Muscle layer of duodenum (tissue), 2 donors: ENCODE results near the gene UBE2L3.
"Not testable (repeated sequence)": the region's sequence is repeated elsewhere in the genome, so short reads cannot be mapped to it uniquely, and the experiment has no call there.

Experiments used
- H3K27ac ChIP-seq: one replicate; pipeline ENCODE4 v1.7.0; 2013; ENCODE audit warnings: mild to moderate bottlenecking, low read length
- H3K27me3 ChIP-seq: one replicate; pipeline ENCODE4 v1.7.0; 2013; ENCODE audit warnings: low read depth, mild to moderate bottlenecking, control low read depth, low read length
- H3K36me3 ChIP-seq, 2 donors: one replicate each; pipeline ENCODE4 v1.7.0; 2013; ENCODE audit warnings: low read length in 2 of 2, control low read depth in 1 of 2, mild to moderate bottlenecking in 1 of 2; ENCODE audit not compliant: insufficient read depth in 2 of 2, control insufficient read depth in 1 of 2
- H3K4me1 ChIP-seq, 2 donors: one replicate each; pipeline ENCODE4 v1.7.0; 2013; ENCODE audit warnings: low read length in 2 of 2, mild to moderate bottlenecking in 2 of 2, control low read depth in 1 of 2, moderate library complexity in 1 of 2; ENCODE audit not compliant: insufficient read depth in 2 of 2, control insufficient read depth in 1 of 2
- H3K4me3 ChIP-seq, 2 donors: one replicate each; pipeline ENCODE4 v1.7.0; 2013; ENCODE audit warnings: low read length in 2 of 2, low read depth in 1 of 2, mild to moderate bottlenecking in 1 of 2
- H3K9me3 ChIP-seq, 2 donors: one replicate each; pipeline ENCODE4 v1.7.0; 2013; ENCODE audit warnings: low read length in 2 of 2, control low read depth in 1 of 2, mild to moderate bottlenecking in 1 of 2; ENCODE audit not compliant: control insufficient read depth in 1 of 2
- donor health status: healthy.

UBE2L3 gene

GRCh38 chr22:21579474-21579851 is 11.9 kb downstream of the UBE2L3 start:
- H3K9me3 ChIP-seq: no peaks in the 10 kb centered on the region
- H3K4me3 ChIP-seq: no peak overlapping the region
- no peaks in the 10 kb centered on the region for H3K27me3 ChIP-seq
- peaks cover 3 to 4% of the 10 kb centered on the region in 2 donors for H3K36me3 ChIP-seq
- no peak overlapping the region for H3K27ac ChIP-seq
- peaks cover 18 to 28% of the 10 kb centered on the region in 2 donors for H3K4me1 ChIP-seq

GRCh38 chr22:21580623-21581007 is 13.1 kb downstream of the UBE2L3 start:
- H3K9me3 ChIP-seq, H3K27me3 ChIP-seq, H3K27ac ChIP-seq, H3K4me3 ChIP-seq, H3K36me3 ChIP-seq: not testable (repeated sequence)
- peaks cover 18 to 27% of the 10 kb centered on the region in 2 donors for H3K4me1 ChIP-seq

- not testable (repeated sequence) for H3K27ac ChIP-seq, H3K4me3 ChIP-seq, H3K36me3 ChIP-seq, H3K27me3 ChIP-seq, H3K9me3 ChIP-seq
- peaks cover 18 to 27% of the 10 kb centered on the region in 2 donors for H3K4me1 ChIP-seq
These were observed 13.6 kb downstream of the UBE2L3 start for GRCh38 chr22:21581009-21581713.

GRCh38 chr22:21582801-21583740 is 15.6 kb downstream of the UBE2L3 start:
- Histone ChIP-seq H3K27me3 (no peaks in the 10 kb centered on the region), H3K4me3 (no peak overlapping the region), H3K27ac (no peak overlapping the region), H3K36me3 (peaks cover 3 to 4% of the 10 kb centered on the region in 2 donors), H3K9me3 (no peaks in the 10 kb centered on the region), H3K4me1 (peaks cover 17 to 27% of the 10 kb centered on the region in 2 donors)

GRCh38 chr22:21585389-21585788 is 17.9 kb downstream of the UBE2L3 start:
- Histone ChIP-seq H3K27me3 (no peaks in the 10 kb centered on the region), H3K4me3 (no peak overlapping the region), H3K4me1 (peaks cover 13 to 35% of the 10 kb centered on the region in 2 donors), H3K9me3 (no peaks in the 10 kb centered on the region), H3K36me3 (peaks cover 0 to 4% of the 10 kb centered on the region in 2 donors), H3K27ac (no peak overlapping the region)

- Histone ChIP-seq H3K9me3 (no peaks in the 10 kb centered on the region), H3K27ac (no peak overlapping the region), H3K27me3 (no peaks in the 10 kb centered on the region), H3K4me1 (peaks cover 5 to 44% of the 10 kb centered on the region in 2 donors), H3K36me3 (peaks cover 3 to 11% of the 10 kb centered on the region in 2 donors), H3K4me3 (no peak overlapping the region)
These were observed 20.5 kb downstream of the UBE2L3 start for GRCh38 chr22:21587803-21588611.

GRCh38 chr22:21589396-21589795 is 21.9 kb downstream of the UBE2L3 start:
- Histone ChIP-seq H3K4me1 (peaks cover 4 to 39% of the 10 kb centered on the region in 2 donors), H3K27ac (no peak overlapping the region), H3K9me3 (no peaks in the 10 kb centered on the region), H3K27me3 (no peaks in the 10 kb centered on the region), H3K4me3 (no peak overlapping the region), H3K36me3 (peaks cover 17 to 20% of the 10 kb centered on the region in 2 donors)

GRCh38 chr22:21590809-21591641 is 23.5 kb downstream of the UBE2L3 start:
- Histone ChIP-seq H3K4me1 (peaks cover 4 to 39% of the 10 kb centered on the region in 2 donors), H3K27me3 (no peaks in the 10 kb centered on the region), H3K9me3 (no peaks in the 10 kb centered on the region), H3K27ac (no peak overlapping the region), H3K36me3 (peaks cover 30 to 33% of the 10 kb centered on the region in 2 donors), H3K4me3 (no peak overlapping the region)

GRCh38 chr22:21591695-21592094 is 24.2 kb downstream of the UBE2L3 start:
- no peak overlapping the region for H3K4me3 ChIP-seq
- H3K9me3 ChIP-seq: no peaks in the 10 kb centered on the region
- H3K36me3 ChIP-seq: peaks cover 30 to 37% of the 10 kb centered on the region in 2 donors
- H3K27me3 ChIP-seq: no peaks in the 10 kb centered on the region
- H3K27ac ChIP-seq: no peak overlapping the region
- H3K4me1 ChIP-seq: peaks cover 4 to 39% of the 10 kb centered on the region in 2 donors

- peaks cover 4 to 36% of the 10 kb centered on the region in 2 donors for H3K4me1 ChIP-seq
- H3K4me3 ChIP-seq: no peak overlapping the region
- no peaks in the 10 kb centered on the region for H3K9me3 ChIP-seq
- no peak overlapping the region for H3K27ac ChIP-seq
- no peaks in the 10 kb centered on the region for H3K27me3 ChIP-seq
- peaks cover 30 to 37% of the 10 kb centered on the region in 2 donors for H3K36me3 ChIP-seq
These were observed 24.9 kb downstream of the UBE2L3 start for GRCh38 chr22:21592422-21592821.
